Thoracic aorta (tissue), 2 donors: ENCODE measurements around the gene BUD13. TPM values are rescaled to one million over a fixed set of nuclear protein-coding genes. Genes with fewer than 3 reads are reported as not detected.

Source experiments
- ATAC-seq: fragments of 150-250 bp; one replicate; pipeline ENCODE4 v1.8.0; 2017; ENCODE audit warnings: low read depth; ENCODE audit not compliant: insufficient number of reproducible peaks, low FRiP score
- DNase-seq: peaks from one replicate; pipeline ENCODE4 v3.0.0-alpha.2; 2020; ENCODE audit warnings: low spot score
- H3K27ac ChIP-seq, 2 donors: fragments of 200-600 bp; sonication (generic); 1 replicate in 1 of 2; 2 replicates in 1 of 2; pipeline ENCODE4 v1.5.1; 2016; ENCODE audit warnings: mild to moderate bottlenecking in 2 of 2, moderate library complexity in 2 of 2
- H3K27me3 ChIP-seq: fragments of 200-600 bp; sonication (generic); replicated peaks from 2 replicates; pipeline ENCODE4 v1.6.0; 2016; ENCODE audit warnings: mild to moderate bottlenecking; ENCODE audit not compliant: insufficient read depth
- H3K36me3 ChIP-seq: fragments of 200-600 bp; sonication (generic); one replicate; pipeline ENCODE4 v1.5.1; 2016
- H3K4me1 ChIP-seq, 2 donors: fragments of 200-600 bp; sonication (generic); 1 replicate in 1 of 2; 2 replicates in 1 of 2; pipeline versions ENCODE4 v1.5.1 to v1.6.0; 2016; ENCODE audit warnings: low read depth in 2 of 2, mild to moderate bottlenecking in 1 of 2; ENCODE audit not compliant: control insufficient read depth in 1 of 2
- H3K4me3 ChIP-seq: fragments of 200-600 bp; sonication (generic); 2 replicates; pipeline ENCODE4 v1.5.1; 2016; ENCODE audit warnings: mild to moderate bottlenecking
- H3K9me3 ChIP-seq: fragments of 200-600 bp; sonication (generic); 2 replicates; pipeline ENCODE4 v1.5.1; 2016
- total RNA-seq, 2 donors: library from RNA; depleted of rRNA; stranded (reverse); fragments of >200 nt; gene quantifications; one replicate each; pipeline versions ENCODE4 v1.1.0 to v1.2.3, GENCODE V29; 2016
- TF ChIP-seq, protein P1 (sequence below): fragments of 200-600 bp; sonication (generic); IDR thresholded peaks from one replicate; pipeline ENCODE4 v1.5.1; 2019; ENCODE audit warnings: antibody characterized with exemption

Gene BUD13
- total RNA-seq, 2 donors from 2014 or later = 5.8 to 12.5 TPM

DNA sequence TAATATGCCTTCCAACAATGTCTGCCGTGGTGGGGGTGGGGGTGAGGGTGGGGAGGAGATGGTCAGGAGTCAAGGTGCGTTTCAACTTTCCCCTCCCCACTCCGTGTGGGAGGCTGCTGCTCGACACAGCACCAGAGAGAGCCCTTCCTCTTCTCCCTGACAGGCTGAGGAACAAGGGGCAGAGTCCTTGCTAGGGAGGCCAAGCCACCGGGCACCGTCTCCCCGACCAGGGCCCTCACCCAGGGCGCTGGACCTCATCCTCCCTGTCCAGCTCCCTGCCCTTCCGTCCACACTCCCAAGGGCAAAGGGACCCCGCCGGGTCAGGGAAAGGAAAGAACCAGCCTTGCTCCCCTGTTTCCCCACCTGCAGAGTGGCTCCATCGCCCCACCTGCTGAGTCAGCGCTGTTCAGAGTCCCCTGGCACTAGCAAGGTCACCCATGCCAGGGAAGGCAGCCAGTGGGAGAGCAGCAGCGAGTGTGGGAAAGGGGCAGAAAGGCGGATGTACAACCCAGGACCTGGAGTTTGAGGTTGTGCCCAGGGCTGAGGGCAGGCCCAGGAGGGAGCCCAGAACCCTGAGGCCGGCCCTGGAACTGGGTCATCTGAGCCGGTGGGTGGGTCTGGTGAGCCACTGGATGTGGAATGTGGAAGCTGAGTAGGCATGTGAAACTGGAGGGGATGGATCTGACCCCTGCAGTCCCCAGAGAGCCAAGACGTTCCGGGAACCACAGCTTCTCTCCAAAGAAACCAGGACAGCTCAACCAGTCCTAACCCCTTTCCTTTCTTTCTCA is 47.2 kb downstream of the BUD13 start:
- ATAC-seq = no peak
- no peaks in the 10 kb centered on the region for H3K27me3 ChIP-seq
- no peak for DNase-seq
- no peaks in the 10 kb centered on the region for H3K36me3 ChIP-seq
- no peak overlapping the region for H3K27ac ChIP-seq
- no peaks in the 10 kb centered on the region for H3K4me1 ChIP-seq
- TF ChIP-seq, protein P1, sequence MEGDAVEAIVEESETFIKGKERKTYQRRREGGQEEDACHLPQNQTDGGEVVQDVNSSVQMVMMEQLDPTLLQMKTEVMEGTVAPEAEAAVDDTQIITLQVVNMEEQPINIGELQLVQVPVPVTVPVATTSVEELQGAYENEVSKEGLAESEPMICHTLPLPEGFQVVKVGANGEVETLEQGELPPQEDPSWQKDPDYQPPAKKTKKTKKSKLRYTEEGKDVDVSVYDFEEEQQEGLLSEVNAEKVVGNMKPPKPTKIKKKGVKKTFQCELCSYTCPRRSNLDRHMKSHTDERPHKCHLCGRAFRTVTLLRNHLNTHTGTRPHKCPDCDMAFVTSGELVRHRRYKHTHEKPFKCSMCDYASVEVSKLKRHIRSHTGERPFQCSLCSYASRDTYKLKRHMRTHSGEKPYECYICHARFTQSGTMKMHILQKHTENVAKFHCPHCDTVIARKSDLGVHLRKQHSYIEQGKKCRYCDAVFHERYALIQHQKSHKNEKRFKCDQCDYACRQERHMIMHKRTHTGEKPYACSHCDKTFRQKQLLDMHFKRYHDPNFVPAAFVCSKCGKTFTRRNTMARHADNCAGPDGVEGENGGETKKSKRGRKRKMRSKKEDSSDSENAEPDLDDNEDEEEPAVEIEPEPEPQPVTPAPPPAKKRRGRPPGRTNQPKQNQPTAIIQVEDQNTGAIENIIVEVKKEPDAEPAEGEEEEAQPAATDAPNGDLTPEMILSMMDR = no peak
- no peak overlapping the region for H3K4me3 ChIP-seq
- H3K9me3 ChIP-seq = no peaks in the 10 kb centered on the region

DNA sequence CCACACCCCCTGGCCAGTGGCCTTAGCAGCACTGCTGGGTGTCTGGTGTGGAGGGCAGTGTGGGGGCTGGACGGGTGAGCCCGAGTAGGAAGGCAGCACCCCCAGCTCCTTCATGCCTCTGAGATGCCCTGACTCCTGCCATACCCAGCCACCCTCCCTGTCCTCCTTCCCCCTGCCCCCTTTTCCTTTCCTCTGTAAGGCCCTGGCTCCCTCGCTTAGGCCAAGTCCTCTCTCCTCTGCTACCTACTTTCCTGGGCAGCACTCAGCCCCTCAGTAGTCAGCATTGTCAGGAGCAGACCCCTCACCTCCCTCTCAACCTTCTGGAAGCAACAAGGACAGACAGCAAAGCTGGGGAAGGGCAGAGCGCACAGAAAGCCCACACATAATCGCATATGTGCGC is 48.0 kb downstream of the BUD13 start:
- Histone ChIP-seq H3K27ac (no peak overlapping the region), H3K4me1 (no peaks in the 10 kb centered on the region), H3K36me3 (no peaks in the 10 kb centered on the region), H3K9me3 (no peaks in the 10 kb centered on the region), H3K4me3 (no peak overlapping the region), H3K27me3 (no peaks in the 10 kb centered on the region)
- ATAC-seq = no peak
- TF ChIP-seq, protein P1 = no peak
- DNase-seq = no peak

DNA sequence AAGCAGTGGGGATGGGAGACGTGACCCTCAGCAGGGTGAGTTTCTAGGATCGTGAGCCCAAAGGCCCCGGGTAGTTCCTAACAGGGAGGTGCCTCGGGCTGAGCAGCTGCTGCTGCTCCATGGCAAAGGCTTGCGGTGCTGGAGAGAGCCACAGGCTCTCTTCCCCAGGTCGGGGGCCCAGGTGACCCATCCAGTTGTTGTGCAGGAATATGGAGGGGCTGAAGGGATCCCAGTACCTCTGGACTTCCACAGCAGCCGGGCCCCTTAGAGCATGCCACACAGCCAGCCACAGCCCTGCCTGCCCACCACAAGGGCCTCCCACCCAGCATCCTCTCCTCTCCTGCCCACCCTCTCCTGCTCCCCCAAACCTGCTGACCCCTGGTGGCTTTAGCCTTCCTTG is 49.3 kb downstream of the BUD13 start:
- no peaks in the 10 kb centered on the region for H3K9me3 ChIP-seq
- H3K36me3 ChIP-seq = no peaks in the 10 kb centered on the region
- no peaks in the 10 kb centered on the region for H3K4me1 ChIP-seq
- no peak for ATAC-seq
- no peak overlapping the region for H3K27ac ChIP-seq
- no peak overlapping the region for H3K4me3 ChIP-seq
- no peaks in the 10 kb centered on the region for H3K27me3 ChIP-seq
- TF ChIP-seq, protein P1 = no peak
- DNase-seq = no peak

DNA sequence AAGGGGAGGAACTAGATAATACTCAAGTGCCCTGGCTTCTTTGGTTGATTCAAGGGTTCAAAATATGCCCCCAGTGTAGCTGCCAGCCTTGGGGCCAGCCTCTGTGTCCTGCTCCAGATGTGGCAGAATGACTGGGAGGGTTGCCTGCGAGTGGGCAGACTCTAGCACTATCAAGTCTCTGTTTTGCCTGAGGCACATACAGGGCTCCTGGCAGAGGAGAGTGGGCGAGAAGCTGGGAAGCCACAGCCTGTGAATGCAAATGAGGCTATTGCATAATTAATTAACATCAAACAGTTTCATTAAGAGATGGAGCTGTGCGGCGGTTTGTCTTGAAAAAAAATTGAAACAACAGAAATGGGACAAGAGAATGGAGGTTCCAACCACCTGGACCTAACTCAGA is 50.8 kb downstream of the BUD13 start:
- no peak overlapping the region for H3K27ac ChIP-seq
- H3K4me3 ChIP-seq = no peak overlapping the region
- ATAC-seq = no peak
- no peaks in the 10 kb centered on the region for H3K36me3 ChIP-seq
- H3K4me1 ChIP-seq = no peaks in the 10 kb centered on the region
- TF ChIP-seq, protein P1 = no peak
- H3K27me3 ChIP-seq = no peaks in the 10 kb centered on the region
- DNase-seq = no peak
- no peaks in the 10 kb centered on the region for H3K9me3 ChIP-seq

DNA sequence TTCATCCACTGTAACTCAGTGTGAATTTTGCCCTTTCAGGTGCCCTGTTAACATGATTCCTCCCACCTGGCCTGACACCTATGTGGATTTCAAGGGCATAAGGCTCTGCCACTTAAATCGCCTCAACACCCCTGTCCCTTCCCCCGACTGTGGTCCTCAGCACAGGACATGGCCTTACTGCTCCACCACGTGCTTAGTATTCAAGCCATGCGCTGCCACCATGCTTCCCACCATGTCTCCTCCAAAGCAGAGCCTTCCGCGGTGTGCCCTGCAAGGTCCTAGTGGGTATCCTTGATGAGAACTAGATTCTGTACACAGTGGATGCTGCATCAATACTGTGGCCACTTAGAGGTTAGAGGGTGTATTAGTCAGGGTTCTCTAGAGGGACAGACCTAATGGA is 51.9 kb downstream of the BUD13 start:
- Histone ChIP-seq H3K4me3 (no peak overlapping the region), H3K36me3 (no peaks in the 10 kb centered on the region), H3K27ac (no peak overlapping the region), H3K9me3 (no peaks in the 10 kb centered on the region), H3K4me1 (no peaks in the 10 kb centered on the region), H3K27me3 (no peaks in the 10 kb centered on the region)
- no peak for ATAC-seq
- DNase-seq = no peak
- TF ChIP-seq, protein P1 = no peak
